ENCODE results near the gene MYL5. TPM values are rescaled to one million over a fixed set of nuclear protein-coding genes. Genes with fewer than 3 reads are reported as not detected.

Gene MYL5
- polyA plus RNA-seq, 2 of the 4 experiments (the other 2 are of a cell fraction): 8.0 to 8.3 TPM

GRCh38 chr4:714087-714486, 39.7 kb downstream of the MYL5 start:
- ChIA-PET POLR2A (no interaction called here), CTCF (interaction anchor here (0.8 kb wide), 1 partner anchor 28 kb away, joined by 3 read pairs; no protein-coding TSS in a partner anchor)
- Histone ChIP-seq H3K27ac (no peak overlapping the region), H3K4me1 (no peaks in the 10 kb centered on the region), H3K9me3 (no peaks in the 10 kb centered on the region), H3K4me2 (no peak overlapping the region), H3K4me3 (no peak overlapping the region)
- WGBS (ENCODE audit: missing lambda C conversion rate): 99% methylated on average over 18 of the region's 18 CpGs
- ATAC-seq (no peak), FAIRE-seq (no peak), DNase-seq (ENCODE audit: low read depth in 1 of 2, low spot score in 1 of 2) (no peak)
- TF ChIP-seq GATA3 (IDR thresholded peaks at IDR 0.05; ENCODE audit: borderline replicate concordance): no peak
- TF ChIP-seq HMGXB4 (CRISPR knock-in tag; IDR thresholded peaks at IDR 0.05; ENCODE audit: borderline replicate concordance): no peak
- no peak for TF ChIP-seq RNF2 (IDR thresholded peaks at IDR 0.05; ENCODE audit: borderline replicate concordance, low read depth)
- TF ChIP-seq FOSL2 (IDR thresholded peaks at IDR 0.05): no peak
- TF ChIP-seq FOSL2 (CRISPR knock-in tag; IDR thresholded peaks at IDR 0.05): no peak
- TF ChIP-seq ZFP36 (IDR thresholded peaks at IDR 0.05; ENCODE audit: borderline replicate concordance, partially characterized antibody): no peak
- no peak for TF ChIP-seq NFE2L2 (conservative IDR thresholded peaks at IDR 0.05; ENCODE audit: low read length)
- no peak for TF ChIP-seq ELK1 (IDR thresholded peaks at IDR 0.05; ENCODE audit: low read depth, low read length)
- no peak for TF ChIP-seq JUNB (IDR thresholded peaks at IDR 0.05)
- TF ChIP-seq REST (IDR thresholded peaks at IDR 0.05): no peak
- no peak for TF ChIP-seq HOXB5 (CRISPR knock-in tag; IDR thresholded peaks at IDR 0.05)
- TF ChIP-seq EHF (CRISPR knock-in tag; IDR thresholded peaks at IDR 0.05): no peak
- no peak for TF ChIP-seq HEYL (CRISPR knock-in tag; IDR thresholded peaks at IDR 0.05)
- TF ChIP-seq PBX3 (IDR thresholded peaks at IDR 0.05): no peak
- TF ChIP-seq JUN (IDR thresholded peaks at IDR 0.05): no peak
- no peak for TF ChIP-seq ZC3H11A (IDR thresholded peaks at IDR 0.05)
- TF ChIP-seq EHMT2 (IDR thresholded peaks at IDR 0.05; ENCODE audit: low read depth): no peak
- no peak for TF ChIP-seq RARB (CRISPR knock-in tag; IDR thresholded peaks at IDR 0.05)
- TF ChIP-seq MAZ (IDR thresholded peaks at IDR 0.05; ENCODE audit: borderline replicate concordance, low read depth, low read length): no peak
- no peak for TF ChIP-seq CBX2 (IDR thresholded peaks at IDR 0.05; ENCODE audit: borderline replicate concordance, low read depth)
- no peak for TF ChIP-seq ATOH8 (CRISPR knock-in tag; IDR thresholded peaks at IDR 0.05; ENCODE audit: low read depth)
